HUDEP-2 (cell line): Measurements from ENCODE around the gene PPP4R3A.
"Not testable (repeated sequence)": the region's sequence is repeated elsewhere in the genome, so short reads cannot be mapped to it uniquely, and the experiment has no call there.

Source experiments
- DNase-seq, 76 experiments: peaks; one replicate each; lab custom pipeline; 2025; ENCODE audit not compliant: unreplicated experiment in 76 of 76; lab: John Stamatoyannopoulos, UW

Gene PPP4R3A

DNA sequence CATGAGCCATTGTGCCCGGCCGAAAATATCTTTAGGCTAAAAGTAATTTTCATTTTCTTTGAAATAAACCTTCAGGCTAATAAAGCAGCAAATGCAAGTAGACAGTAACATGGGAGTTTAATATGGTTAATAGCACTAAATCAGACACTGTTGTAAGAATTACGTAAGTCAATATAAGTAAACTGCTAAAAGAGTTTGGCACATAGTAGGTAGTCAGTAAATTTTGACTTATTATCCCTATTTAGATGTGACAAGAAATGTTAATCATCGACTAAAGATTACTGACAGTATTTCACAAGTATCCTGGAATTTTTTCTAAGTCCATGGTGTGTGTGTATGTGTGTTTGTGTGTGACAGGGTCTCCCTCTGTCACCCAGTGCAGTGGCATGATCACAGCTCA is 3.9 kb downstream of the PPP4R3A start:
- no peak for DNase-seq

GRCh38 chr14:91503000-91503504 is 7.1 kb downstream of the PPP4R3A start:
- no peak for DNase-seq

DNA sequence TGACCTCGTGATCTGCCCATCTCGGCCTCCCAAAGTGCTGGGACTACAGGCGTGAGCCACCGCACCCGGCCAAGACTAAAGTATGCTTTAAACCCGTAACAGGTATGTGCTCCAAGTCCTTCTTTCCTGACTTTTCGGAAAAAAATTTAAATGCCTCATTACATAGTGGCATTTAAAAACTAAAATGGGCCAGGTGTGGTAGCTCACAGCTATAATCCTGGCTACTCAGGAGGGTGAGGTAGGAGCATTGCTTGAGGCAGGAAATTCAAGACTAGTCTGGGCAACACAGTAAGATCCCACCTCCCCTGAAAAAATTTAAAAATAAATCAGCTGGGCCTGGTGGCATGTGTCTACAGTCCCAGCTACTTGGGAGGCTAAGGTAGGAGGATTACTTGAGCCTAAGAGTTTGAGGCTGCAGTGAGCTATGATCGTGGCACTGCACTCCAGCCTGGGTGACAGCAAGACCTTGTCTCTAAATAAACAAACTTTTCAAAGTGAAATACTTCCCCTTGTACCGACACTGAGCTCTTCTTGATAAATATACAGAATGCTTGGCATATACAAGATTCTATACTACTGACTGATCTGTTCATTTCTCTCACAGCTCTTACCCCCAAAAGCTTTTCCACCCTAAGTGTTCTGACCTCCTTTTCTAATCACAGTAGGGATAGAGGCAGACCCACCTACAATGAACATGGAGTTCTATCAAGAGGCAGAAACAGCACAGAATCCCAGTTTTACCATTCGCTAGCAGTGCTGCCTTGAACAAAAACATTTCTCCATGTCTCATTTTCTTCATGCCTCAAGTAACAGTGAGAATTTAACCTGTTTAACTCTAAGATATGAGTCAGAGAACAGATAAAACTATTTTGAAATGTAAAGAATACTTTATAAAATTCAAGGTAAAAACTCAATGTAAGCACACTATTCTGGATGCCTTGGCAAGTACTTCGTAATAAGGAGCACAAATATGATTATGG is 7.9 kb downstream of the PPP4R3A start:
- no peak for DNase-seq

DNA sequence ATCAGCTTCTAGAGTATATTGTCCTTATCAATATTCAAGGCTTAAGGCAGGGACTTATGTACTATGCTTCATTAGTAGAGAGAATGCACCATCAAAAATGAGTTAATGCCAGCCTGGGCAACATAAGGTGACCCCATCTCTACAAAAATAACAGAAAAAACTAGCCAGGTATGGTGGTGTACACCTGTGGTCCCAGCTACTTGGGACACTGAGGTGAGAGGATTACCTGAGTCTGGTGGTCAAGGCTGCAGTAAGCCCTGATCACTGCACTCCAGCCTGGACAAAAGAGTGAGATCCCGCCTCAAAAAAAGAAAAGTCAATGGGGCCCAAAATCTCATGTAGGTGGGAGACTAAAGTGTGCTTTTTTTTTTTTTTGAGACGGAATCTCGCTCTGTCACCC is 8.8 kb downstream of the PPP4R3A start:
- no peak for DNase-seq

DNA sequence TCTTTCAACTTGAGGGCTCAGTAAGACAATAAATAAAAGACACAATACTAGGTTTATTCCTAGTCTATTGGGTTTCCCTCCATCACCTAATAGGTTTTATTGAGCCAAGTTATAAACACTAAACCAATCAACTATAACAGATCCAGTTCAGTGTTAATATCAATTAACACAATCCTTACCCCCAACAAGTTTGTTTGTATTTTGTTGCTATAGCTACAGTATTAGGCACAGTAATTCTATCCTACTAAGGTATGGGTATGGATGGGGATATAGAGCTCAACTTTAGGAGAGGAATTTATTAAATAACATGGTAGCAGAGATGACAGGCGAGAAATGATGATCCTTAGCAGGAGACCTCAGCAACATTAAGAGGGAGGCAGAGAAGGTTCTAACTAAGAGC is 13.3 kb downstream of the PPP4R3A start:
- DNase-seq = no peak

DNA sequence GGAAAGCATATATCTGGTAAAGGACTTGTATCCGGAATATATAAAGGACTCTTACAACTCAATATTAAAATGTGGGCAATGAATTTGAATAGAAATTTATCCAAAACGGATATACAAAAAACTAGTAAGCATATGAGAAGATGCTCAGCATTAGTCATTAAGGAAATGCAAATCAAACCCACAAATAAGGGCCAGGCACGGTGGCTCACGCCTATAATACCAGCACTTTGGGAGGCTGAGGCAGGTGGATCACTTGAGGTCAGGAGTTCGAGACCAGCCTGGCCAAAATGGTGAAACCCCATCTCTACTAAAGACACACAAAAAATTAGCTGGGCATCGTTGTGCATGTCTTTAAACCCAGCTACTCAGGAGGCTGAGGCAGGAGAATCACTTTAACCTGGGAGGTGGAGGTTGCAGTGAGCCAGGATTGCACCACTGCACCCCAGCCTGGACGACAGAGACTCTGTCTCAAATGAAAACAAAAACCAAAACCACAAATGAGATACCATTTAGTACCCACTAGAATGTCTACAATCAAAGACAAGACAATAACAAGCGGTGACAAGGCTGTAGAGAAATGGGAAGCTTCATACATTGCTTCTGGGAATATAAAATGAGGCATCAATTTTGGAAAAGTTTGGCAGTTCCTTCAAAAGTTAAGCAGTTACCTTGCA is 15.6 kb downstream of the PPP4R3A start:
- DNase-seq = not testable (repeated sequence)

- DNase-seq = no peak
These were observed 16.9 kb downstream of the PPP4R3A start for GRCh38 chr14:91493169-91493568.

GRCh38 chr14:91484744-91485143 is 25.4 kb downstream of the PPP4R3A start:
- no peak for DNase-seq

DNA sequence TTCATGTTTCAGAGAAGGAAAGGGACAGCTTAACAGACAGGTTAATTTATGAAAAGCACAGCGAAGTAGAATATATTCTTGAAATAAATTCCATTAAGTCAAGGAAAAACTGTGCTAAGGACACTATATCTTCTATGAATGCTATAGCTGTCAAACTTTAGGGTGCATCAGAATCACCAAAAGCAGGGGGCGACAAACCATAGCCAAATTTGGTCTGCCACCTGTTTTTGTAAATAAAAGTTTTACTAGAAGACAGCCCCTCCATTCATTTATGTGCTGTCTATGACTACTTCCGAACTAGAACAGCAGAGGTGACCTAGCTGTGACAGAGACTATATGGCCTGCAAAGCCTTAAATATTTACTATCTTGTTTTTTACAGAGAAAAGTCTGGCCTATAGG is 25.9 kb downstream of the PPP4R3A start:
- peak in 3 of 76 experiments; percentile 6 to 10 (median 8) for DNase-seq

DNA sequence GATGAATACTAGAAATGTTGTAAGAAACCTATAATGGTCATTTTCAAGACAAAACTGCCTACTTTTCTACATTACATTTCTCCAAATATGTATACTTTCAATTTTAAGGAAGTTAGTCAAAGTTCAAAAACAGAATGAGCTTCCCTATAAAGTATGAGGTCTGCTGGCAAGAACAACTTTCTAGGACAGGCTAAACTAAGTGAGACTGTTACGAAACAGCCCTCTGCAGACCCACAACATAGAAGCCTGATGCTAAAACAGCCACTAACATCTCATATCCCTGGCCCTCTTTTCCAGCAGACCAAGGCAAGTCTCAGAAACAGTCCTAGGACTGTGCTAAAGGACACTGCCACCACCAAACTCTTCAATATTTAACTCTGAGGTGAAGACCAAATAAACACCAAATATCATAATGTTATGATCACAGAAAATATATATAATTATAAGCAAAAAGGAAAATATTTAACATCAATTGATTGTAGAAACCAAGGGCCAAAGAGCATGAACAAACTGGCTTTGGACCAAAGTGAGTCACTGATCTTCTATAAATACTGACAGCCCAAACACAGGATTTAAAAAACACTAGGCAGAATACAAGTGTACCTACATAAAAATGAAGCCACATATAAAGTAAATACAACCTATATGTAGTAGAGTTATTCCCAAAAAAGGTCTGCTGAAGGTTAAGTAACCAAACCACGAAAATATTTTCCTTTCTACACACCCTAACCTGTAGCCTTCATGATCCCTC is 27.7 kb downstream of the PPP4R3A start:
- DNase-seq = no peak

DNA sequence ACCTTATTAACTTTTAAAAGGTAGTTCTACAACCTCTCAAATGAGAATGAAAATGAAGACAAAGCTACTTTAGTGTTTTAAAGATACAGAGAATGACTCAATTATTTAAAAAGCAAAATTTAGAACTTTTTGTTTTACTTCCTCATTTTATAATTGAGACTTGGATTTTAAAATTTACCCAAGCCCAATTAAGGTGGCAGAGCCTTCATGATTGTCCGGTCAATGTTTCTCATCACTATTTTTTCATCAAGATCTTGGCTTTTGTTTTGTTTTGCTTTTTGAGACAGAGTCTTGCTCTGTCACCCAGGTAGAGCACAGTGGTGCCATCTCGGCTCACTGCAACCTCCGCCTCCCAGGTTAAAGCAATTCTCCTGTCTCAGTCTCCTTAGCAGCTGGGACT is 32.7 kb downstream of the PPP4R3A start:
- no peak for DNase-seq

- no peak for DNase-seq
These were observed 37.1 kb downstream of the PPP4R3A start for GRCh38 chr14:91473046-91473445.

- no peak for DNase-seq
These were observed 39.9 kb downstream of the PPP4R3A start for GRCh38 chr14:91470216-91470615.

- no peak for DNase-seq
These were observed 43.9 kb downstream of the PPP4R3A start for GRCh38 chr14:91466192-91466591.

DNA sequence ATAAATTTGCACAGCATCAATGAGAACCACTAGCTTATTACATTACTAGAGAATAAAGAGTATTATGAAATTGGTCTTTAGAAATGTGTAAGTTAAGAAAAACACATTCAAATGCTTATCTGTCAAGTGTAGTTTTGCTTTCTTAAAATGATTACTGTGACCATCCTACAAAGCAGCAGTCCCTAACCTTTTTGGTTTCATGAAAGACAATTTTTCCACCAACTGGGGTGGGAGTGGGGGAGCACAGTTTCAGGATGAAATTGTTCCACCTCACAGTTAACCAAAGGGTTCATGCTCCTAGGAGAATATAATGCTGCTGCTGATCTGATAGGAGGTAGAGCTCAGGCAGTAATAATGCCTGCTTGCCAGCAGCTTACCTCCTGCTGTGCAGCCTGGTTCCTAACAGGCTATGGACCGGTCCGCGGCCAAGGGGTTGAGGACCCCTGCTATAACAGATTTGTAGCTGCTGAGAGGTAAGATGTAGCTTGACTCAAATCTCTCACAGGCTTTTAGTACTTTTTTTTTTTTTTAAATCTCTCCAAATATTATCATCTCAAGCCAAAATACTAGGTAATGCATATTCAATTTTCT is 45.4 kb downstream of the PPP4R3A start:
- DNase-seq = no peak

GRCh38 chr14:91458612-91459011 is 51.5 kb downstream of the PPP4R3A start:
- no peak for DNase-seq

GRCh38 chr14:91456283-91456682 is 53.8 kb downstream of the PPP4R3A start:
- no peak for DNase-seq

DNA sequence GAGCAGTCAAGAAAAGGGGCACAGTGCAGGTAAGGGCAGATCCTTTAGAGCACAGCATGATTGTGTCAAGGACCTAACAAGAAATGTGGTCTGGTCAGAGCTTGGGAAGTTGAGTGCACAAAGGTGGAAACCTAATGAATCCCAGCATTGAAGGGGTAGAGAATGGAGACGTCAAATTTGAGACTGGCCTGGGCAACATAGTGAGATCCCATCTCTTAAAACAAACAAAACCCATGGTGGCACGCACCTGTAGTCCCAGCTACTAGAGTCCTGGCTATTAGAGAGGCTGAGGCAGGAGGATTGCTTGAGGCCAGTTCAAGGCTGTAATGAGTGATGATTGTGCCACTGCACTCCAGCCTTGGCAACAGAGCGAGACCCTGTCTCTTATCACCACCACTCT is 55.5 kb downstream of the PPP4R3A start:
- DNase-seq = peak in 1 of 76 experiments; percentile 1

GRCh38 chr14:91454155-91454554 is 56.0 kb downstream of the PPP4R3A start:
- no peak for DNase-seq

- no peak for DNase-seq
These were observed 56.4 kb downstream of the PPP4R3A start for GRCh38 chr14:91453744-91454143.
